Parathyroid adenoma (tissue), 2 donors: ENCODE data around the gene EFCAB6.

Source experiments
- H2AFZ ChIP-seq: fragments of 300-600 bp; sonication (generic); one replicate; pipeline ENCODE4 v1.7.0; 2017; ENCODE audit warnings: antibody characterized with exemption, mild to moderate bottlenecking
- H3K27ac ChIP-seq: fragments of 300-600 bp; sonication (generic); one replicate; pipeline ENCODE4 v1.7.0; 2017
- H3K27me3 ChIP-seq: fragments of 300-600 bp; sonication (generic); one replicate; pipeline ENCODE4 v1.7.0; 2017; ENCODE audit warnings: low read length; ENCODE audit not compliant: control insufficient read depth, insufficient read depth
- H3K36me3 ChIP-seq: fragments of 300-600 bp; sonication (generic); one replicate; pipeline ENCODE4 v1.7.0; 2017; ENCODE audit warnings: low read length; ENCODE audit not compliant: control insufficient read depth, insufficient read depth
- H3K4me1 ChIP-seq: fragments of 300-600 bp; sonication (generic); one replicate; pipeline ENCODE4 v1.7.0; 2017; ENCODE audit warnings: control low read depth
- H3K4me2 ChIP-seq: fragments of 300-600 bp; sonication (generic); one replicate; pipeline ENCODE4 v1.7.0; 2017; ENCODE audit warnings: low read length
- H3K4me3 ChIP-seq: fragments of 300-600 bp; sonication (generic); one replicate; pipeline ENCODE4 v1.7.0; 2017; ENCODE audit warnings: low read depth, low read length
- H3K79me2 ChIP-seq: fragments of 300-600 bp; sonication (generic); one replicate; pipeline ENCODE4 v1.7.0; 2017; ENCODE audit warnings: control low read depth
- H3K9ac ChIP-seq: fragments of 300-600 bp; sonication (generic); one replicate; pipeline ENCODE4 v1.7.0; 2017; ENCODE audit warnings: mild to moderate bottlenecking
- H3K9me3 ChIP-seq: fragments of 300-600 bp; sonication (generic); one replicate; pipeline ENCODE4 v1.7.0; 2017; ENCODE audit warnings: low read length; ENCODE audit not compliant: control insufficient read depth
- CTCF ChIP-seq: fragments of 300-600 bp; sonication (generic); IDR thresholded peaks from one replicate; pipeline ENCODE4 v1.7.0; 2017; ENCODE audit warnings: antibody characterized with exemption, mild to moderate bottlenecking
- donor health status: primary hyperparathyroidism.

The EFCAB6 gene

DNA sequence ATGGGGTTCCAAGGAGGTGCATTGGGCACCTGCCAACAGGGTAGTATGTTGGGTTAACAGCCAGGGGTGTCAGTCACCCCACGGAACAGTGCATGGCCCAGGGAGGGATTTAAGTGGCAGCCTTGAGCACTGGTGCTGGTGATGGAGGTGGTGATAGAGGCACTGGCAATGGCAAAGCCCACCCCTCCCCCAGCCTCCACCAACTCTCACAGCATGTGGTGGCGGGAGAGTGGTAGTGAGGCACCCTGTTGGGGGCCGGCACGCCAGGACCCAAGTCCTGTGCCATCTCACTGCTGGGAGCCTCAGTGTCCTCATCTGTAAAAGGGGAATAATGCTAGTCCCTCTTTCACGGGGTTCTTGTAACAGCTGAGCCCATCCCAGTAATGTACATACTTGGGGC lies 318.8 kb downstream of the EFCAB6 start:
- Histone ChIP-seq H3K9me3 (no peaks in the 10 kb centered on the region), H3K79me2 (no peaks in the 10 kb centered on the region), H3K27me3 (no peaks in the 10 kb centered on the region), H3K4me2 (no peak overlapping the region), H3K4me3 (no peak overlapping the region), H3K4me1 (no peaks in the 10 kb centered on the region), H3K27ac (no peak overlapping the region), H3K36me3 (no peaks in the 10 kb centered on the region), H2AFZ (no peak overlapping the region), H3K9ac (no peak overlapping the region)
- TF ChIP-seq CTCF: no peak

DNA sequence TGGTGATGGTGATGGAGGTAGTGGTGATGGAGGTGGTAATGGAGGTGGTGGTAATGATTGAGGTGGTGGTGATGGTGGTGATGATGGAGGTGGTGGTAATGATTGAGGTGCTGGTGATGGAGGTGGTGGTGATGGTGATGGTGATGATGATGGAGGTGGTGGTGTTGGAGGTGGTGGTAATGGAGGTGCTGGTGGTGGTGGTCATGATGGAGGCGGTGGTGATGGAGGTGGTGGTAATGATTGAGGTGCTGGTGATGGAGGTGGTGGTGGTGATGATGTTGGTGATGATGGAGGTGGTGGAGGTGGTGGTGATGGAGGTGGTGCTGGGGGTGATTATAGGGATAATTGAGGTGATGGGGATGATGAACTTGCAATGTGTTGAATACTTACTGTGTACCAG lies 320.4 kb downstream of the EFCAB6 start:
- H3K9ac ChIP-seq: no peak overlapping the region
- TF ChIP-seq CTCF: no peak
- H3K36me3 ChIP-seq: no peaks in the 10 kb centered on the region
- H3K79me2 ChIP-seq: no peaks in the 10 kb centered on the region
- H3K4me3 ChIP-seq: no peak overlapping the region
- H2AFZ ChIP-seq: no peak overlapping the region
- no peak overlapping the region for H3K4me2 ChIP-seq
- no peak overlapping the region for H3K27ac ChIP-seq
- H3K27me3 ChIP-seq: no peaks in the 10 kb centered on the region
- no peaks in the 10 kb centered on the region for H3K9me3 ChIP-seq
- H3K4me1 ChIP-seq: no peaks in the 10 kb centered on the region

GRCh38 chr22:43491177-43491576 lies 320.9 kb downstream of the EFCAB6 start:
- Histone ChIP-seq H3K79me2 (no peaks in the 10 kb centered on the region), H3K27ac (no peak overlapping the region), H3K36me3 (no peaks in the 10 kb centered on the region), H3K9me3 (no peaks in the 10 kb centered on the region), H3K4me3 (no peak overlapping the region), H3K4me2 (no peak overlapping the region), H2AFZ (no peak overlapping the region), H3K4me1 (no peaks in the 10 kb centered on the region), H3K27me3 (no peaks in the 10 kb centered on the region), H3K9ac (no peak overlapping the region)
- TF ChIP-seq CTCF: no peak

- Histone ChIP-seq H2AFZ (no peak overlapping the region), H3K27ac (no peak overlapping the region), H3K4me3 (no peak overlapping the region), H3K36me3 (no peaks in the 10 kb centered on the region), H3K4me2 (no peak overlapping the region), H3K9ac (no peak overlapping the region), H3K27me3 (no peaks in the 10 kb centered on the region), H3K4me1 (no peaks in the 10 kb centered on the region), H3K79me2 (no peaks in the 10 kb centered on the region), H3K9me3 (no peaks in the 10 kb centered on the region)
- no peak for TF ChIP-seq CTCF
Observed at GRCh38 chr22:43490311-43490710, 321.8 kb downstream of the EFCAB6 start.

DNA sequence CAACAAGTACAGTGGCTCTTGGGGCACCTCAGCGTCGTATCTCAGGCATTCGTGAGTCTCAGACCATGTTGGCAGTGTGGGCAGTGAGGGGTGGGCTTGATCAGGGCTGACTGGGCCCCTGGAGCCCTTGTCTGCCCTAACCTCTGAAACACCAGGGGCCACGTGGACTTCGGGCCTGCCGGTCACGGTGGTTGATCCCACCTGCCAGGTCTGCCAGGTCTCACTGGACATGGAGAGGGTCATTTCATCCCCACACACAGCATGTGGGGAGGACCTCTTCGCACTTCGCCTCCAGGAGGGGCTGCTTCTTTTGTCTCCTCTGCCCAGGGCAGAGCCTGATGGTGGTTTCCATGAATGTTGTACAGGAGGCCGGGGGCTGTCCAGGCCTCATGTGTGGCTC lies 323.2 kb downstream of the EFCAB6 start:
- Histone ChIP-seq H3K27me3 (no peaks in the 10 kb centered on the region), H3K27ac (no peak overlapping the region), H2AFZ (no peak overlapping the region), H3K9me3 (no peaks in the 10 kb centered on the region), H3K4me3 (no peak overlapping the region), H3K9ac (no peak overlapping the region), H3K4me1 (no peaks in the 10 kb centered on the region), H3K4me2 (no peak overlapping the region), H3K79me2 (no peaks in the 10 kb centered on the region), H3K36me3 (no peaks in the 10 kb centered on the region)
- no peak for TF ChIP-seq CTCF
